Caco-2 (cell line): ENCODE results near the gene MS4A5. TPM values are rescaled to one million over a fixed set of nuclear protein-coding genes. Genes with fewer than 3 reads are reported as not detected.

Experiments
- BruUV-seq: library from RNA; stranded (reverse); fragments of 400-500 nt; replicated peaks from 2 replicates; lab custom pipeline; 2021; lab: Mats Ljungman, UMichigan
- CTCF ChIA-PET: fragments of 300-600 bp; sonication (Branson Sonifier 250); formaldehyde crosslinking; loops from one replicate; lab custom pipeline; 2022; ENCODE audit warnings: antibody characterized with exemption; lab: Charles Lee
- POLR2A ChIA-PET: fragments of 300-600 bp; sonication (Branson Sonifier 250); formaldehyde crosslinking; loops from one replicate; lab custom pipeline; 2022; ENCODE audit warnings: antibody characterized with exemption; lab: Charles Lee
- DNase-seq, 2 experiments: peaks; one replicate each; pipeline versions ENCODE4 v3.0.0 to v3.0.0-alpha.2; 2020 to 2022
- H3K27me3 ChIP-seq: replicated peaks from 2 replicates; pipeline ENCODE4 v1.6.0; 2011; ENCODE audit warnings: low read length; ENCODE audit not compliant: control insufficient read depth, insufficient read depth
- H3K36me3 ChIP-seq: 2 replicates; pipeline ENCODE4 v1.5.1; 2011; ENCODE audit warnings: low read length; ENCODE audit not compliant: control insufficient read depth, insufficient read depth
- H3K4me1 ChIP-seq: fragments of 250-450 bp; sonication (Bioruptor Pico); 2 replicates; pipeline ENCODE4 v1.5.1; 2020; ENCODE audit warnings: mild to moderate bottlenecking
- H3K4me3 ChIP-seq: 2 replicates; pipeline ENCODE4 v1.5.1; 2011; ENCODE audit warnings: low read depth, mild to moderate bottlenecking, control low read depth, low read length
- H3K9me3 ChIP-seq: fragments of 250-450 bp; sonication (Bioruptor Pico); 2 replicates; pipeline ENCODE4 v1.5.1; 2020; ENCODE audit warnings: mild to moderate bottlenecking, moderate library complexity
- H3K27ac Mint-ChIP-seq: one replicate; pipeline ENCODE4 v1.8.0; 2022; ENCODE audit warnings: mixed read lengths; ENCODE audit not compliant: unreplicated experiment
- H3K27me3 Mint-ChIP-seq: one replicate; pipeline ENCODE4 v1.8.0; 2022; ENCODE audit warnings: mixed read lengths; ENCODE audit not compliant: insufficient read depth, unreplicated experiment
- H3K36me3 Mint-ChIP-seq: one replicate; pipeline ENCODE4 v1.8.0; 2022; ENCODE audit warnings: mild to moderate bottlenecking, mixed read lengths; ENCODE audit not compliant: insufficient read depth, unreplicated experiment
- H3K4me1 Mint-ChIP-seq: one replicate; pipeline ENCODE4 v1.8.0; 2022; ENCODE audit warnings: low read depth, mixed read lengths; ENCODE audit not compliant: unreplicated experiment
- H3K4me3 Mint-ChIP-seq: one replicate; pipeline ENCODE4 v1.8.0; 2022; ENCODE audit warnings: mild to moderate bottlenecking, moderate library complexity, mixed read lengths; ENCODE audit not compliant: unreplicated experiment
- H3K9me3 Mint-ChIP-seq: one replicate; pipeline ENCODE4 v1.8.0; 2022; ENCODE audit warnings: mixed read lengths; ENCODE audit not compliant: unreplicated experiment
- CTCF ChIP-seq, 2 experiments: fragments of 200-600 bp in 1 of 2; IDR thresholded peaks; 1 replicate in 1 of 2; 2 replicates in 1 of 2; pipeline versions ENCODE4 v1.5.1 to v1.8.0; 2011 to 2022; ENCODE audit warnings: antibody characterized with exemption in 1 of 2, control low read depth in 1 of 2, inconsistent platforms in 1 of 2, low read depth in 1 of 2, low read length in 1 of 2, mild to moderate bottlenecking in 1 of 2, moderate library complexity in 1 of 2; ENCODE audit not compliant: insufficient read depth in 1 of 2, severe bottlenecking in 1 of 2, unreplicated experiment in 1 of 2
- intact Hi-C: fragments of 100-400 bp; cut with micrococcal nuclease; formaldehyde crosslinking; loops from one replicate; pipeline ENCODE4 v1.10.0; 2022; ENCODE audit not compliant: unreplicated experiment
- total RNA-seq: library from RNA; stranded (reverse); gene quantifications from 2 replicates; pipeline ENCODE4 v1.2.3, GENCODE V29; 2022

Gene MS4A5
- total RNA-seq, 1 experiment from 2014 or later: not detected

DNA sequence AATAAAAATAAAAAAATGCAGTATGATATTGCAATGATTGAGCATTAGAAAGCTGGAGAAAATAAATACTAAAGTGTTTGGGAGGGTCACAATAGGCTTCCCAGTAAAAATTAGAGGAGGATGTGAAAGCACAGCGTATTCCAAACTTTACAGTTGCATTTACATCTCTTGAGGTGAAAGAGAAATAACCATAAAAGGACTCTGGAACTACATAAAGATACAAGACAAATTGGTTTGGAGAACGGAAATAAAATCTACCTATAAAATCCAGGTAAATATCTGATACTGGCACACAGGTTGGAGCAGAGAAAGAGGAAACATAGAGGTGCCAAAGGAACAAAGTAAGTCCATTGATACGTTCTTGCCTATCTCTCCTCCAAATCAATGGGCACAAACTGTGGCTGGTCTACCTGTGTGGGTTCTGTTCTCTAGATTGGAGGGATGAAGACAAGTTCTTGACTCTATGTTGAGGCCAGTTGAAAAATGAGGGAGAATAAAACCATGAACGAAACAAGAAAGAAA lies 63.2 kb downstream of the MS4A5 start, which contains the start of gene MS4A12:
TSS of gene MS4A12 (plus strand) at position 291 of the 522 bp plus-strand sequence. CDS start 4,541 bp downstream, outside the sequence.
- no peaks in the 10 kb centered on the region for H3K4me1 ChIP-seq
- intact Hi-C loops: no loop called here
- Mint-ChIP-seq H3K27me3 (peaks cover 5% of the 10 kb centered on the region), H3K4me3 (no peak within 1 kb of the TSS), H3K36me3 (no peaks in the 10 kb centered on the region), H3K4me1 (no peaks in the 10 kb centered on the region), H3K27ac (no peak within 1 kb of the TSS), H3K9me3 (peaks cover 10% of the 10 kb centered on the region)
- POLR2A ChIA-PET: no interaction called here
- no peak within 1 kb of the TSS for H3K4me3 ChIP-seq
- no TSS peak for BruUV-seq
- no peaks in the 10 kb centered on the region for H3K36me3 ChIP-seq
- no peaks in the 10 kb centered on the region for H3K9me3 ChIP-seq
- TF ChIP-seq CTCF (IDR thresholded peaks at IDR 0.05; ENCODE audit: insufficient read depth in 1 of 2, low read depth in 1 of 2, low read length in 1 of 2, severe bottlenecking in 1 of 2, unreplicated experiment in 1 of 2): no peak
- no peaks in the 10 kb centered on the region for H3K27me3 ChIP-seq
- CTCF ChIA-PET: no interaction called here
- no peak for DNase-seq

DNA sequence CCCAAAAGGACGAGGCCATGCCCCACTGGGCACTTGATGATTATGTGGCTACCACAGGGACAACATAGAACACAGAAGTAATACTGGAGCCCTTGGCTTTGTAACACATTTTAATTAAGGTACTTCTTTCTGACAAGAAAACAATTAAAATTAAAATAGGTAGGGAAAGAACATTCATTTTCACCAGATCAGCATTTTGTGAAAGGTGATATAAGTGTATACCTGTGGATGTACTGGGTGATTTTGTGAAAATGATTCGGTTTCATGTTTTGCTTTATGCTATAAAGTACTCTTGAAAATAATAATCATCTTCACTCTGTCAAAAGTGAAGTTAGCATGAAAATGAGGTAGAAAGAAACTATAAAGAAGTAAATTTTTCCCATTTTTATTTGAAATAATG lies 64.1 kb downstream of the MS4A5 start:
- intact Hi-C loops: no loop called here
- peaks cover 5% of the 10 kb centered on the region for H3K27me3 Mint-ChIP-seq
- Histone ChIP-seq H3K36me3 (no peaks in the 10 kb centered on the region), H3K4me3 (no peak overlapping the region), H3K9me3 (no peaks in the 10 kb centered on the region), H3K4me1 (no peaks in the 10 kb centered on the region), H3K27me3 (no peaks in the 10 kb centered on the region)
- peaks cover 10% of the 10 kb centered on the region for H3K9me3 Mint-ChIP-seq
- ChIA-PET CTCF (no interaction called here), POLR2A (no interaction called here)
- DNase-seq: no peak
- H3K27ac Mint-ChIP-seq: no peak overlapping the region
- no TSS peak for BruUV-seq
- no peaks in the 10 kb centered on the region for H3K4me1 Mint-ChIP-seq
- H3K36me3 Mint-ChIP-seq: no peaks in the 10 kb centered on the region
- no peak for TF ChIP-seq CTCF (IDR thresholded peaks at IDR 0.05; ENCODE audit: insufficient read depth in 1 of 2, low read depth in 1 of 2, low read length in 1 of 2, severe bottlenecking in 1 of 2, unreplicated experiment in 1 of 2)
- no peak overlapping the region for H3K4me3 Mint-ChIP-seq

Other genes with a start within 250 kb of the MS4A5 start
- gene MS4A6A, start 246.5 kb upstream of the MS4A5 start, total RNA-seq: not detected in 2 replicates
- gene MS4A4E, start 186.4 kb upstream of the MS4A5 start, total RNA-seq: not detected in 2 replicates
- not detected in 2 replicates for gene MS4A4A, start 148.9 kb upstream of the MS4A5 start, total RNA-seq
- not detected in 2 replicates for gene MS4A6E, start 102.3 kb upstream of the MS4A5 start, total RNA-seq
- not detected in 2 replicates for gene MS4A7, start 51.0 kb upstream of the MS4A5 start, total RNA-seq
- not detected in 2 replicates for gene MS4A14, start 33.1 kb upstream of the MS4A5 start, total RNA-seq
- gene MS4A1, start 26.3 kb downstream of the MS4A5 start, total RNA-seq: not detected in 2 replicates
- not detected in 2 replicates for gene MS4A12, start 63.2 kb downstream of the MS4A5 start, total RNA-seq
- not detected in 2 replicates for gene MS4A13, start 85.8 kb downstream of the MS4A5 start, total RNA-seq